Upper lobe of left lung (tissue), 4 donors: ENCODE results near the gene TRDMT1.

Source experiments
- EP300 ChIP-seq, 4 donors: sonication (generic); formaldehyde crosslinking; IDR thresholded peaks; one replicate each; pipeline ENCODE4 v1.5.1; 2017; ENCODE audit warnings: antibody characterized with exemption in 4 of 4, control low read depth in 2 of 4
- TF ChIP-seq, protein P1 (sequence below), 6 experiments: fragments of 450-650 bp in 4 of 6; fragments of 200-600 bp in 2 of 6; sonication (generic) in 2 of 6; IDR thresholded peaks; one replicate each; pipeline ENCODE4 v1.5.1; 2016 to 2019; ENCODE audit warnings: antibody characterized with exemption in 6 of 6

DNA sequence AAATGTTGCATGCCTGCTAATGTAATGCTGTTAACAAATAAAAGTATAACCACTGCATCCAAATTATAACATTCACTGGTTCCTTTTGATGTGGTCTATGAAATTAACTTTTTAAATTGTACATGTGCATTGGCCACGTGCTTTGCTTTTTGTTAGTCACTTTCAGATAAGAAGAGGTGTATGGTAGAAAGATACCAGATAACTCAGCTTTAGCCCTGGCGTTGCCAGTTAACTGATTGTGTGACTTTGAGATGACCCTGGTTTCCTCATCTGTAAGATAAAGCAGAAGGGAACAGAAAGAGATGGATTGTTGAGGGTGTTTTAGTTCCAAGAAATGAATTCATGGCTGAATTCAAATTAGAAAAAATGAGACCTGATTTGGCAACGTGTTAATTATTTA is 1.9 kb upstream of the TRDMT1 start:
- no peak for TF ChIP-seq EP300 (IDR thresholded peaks at IDR 0.05)
- TF ChIP-seq, protein P1, sequence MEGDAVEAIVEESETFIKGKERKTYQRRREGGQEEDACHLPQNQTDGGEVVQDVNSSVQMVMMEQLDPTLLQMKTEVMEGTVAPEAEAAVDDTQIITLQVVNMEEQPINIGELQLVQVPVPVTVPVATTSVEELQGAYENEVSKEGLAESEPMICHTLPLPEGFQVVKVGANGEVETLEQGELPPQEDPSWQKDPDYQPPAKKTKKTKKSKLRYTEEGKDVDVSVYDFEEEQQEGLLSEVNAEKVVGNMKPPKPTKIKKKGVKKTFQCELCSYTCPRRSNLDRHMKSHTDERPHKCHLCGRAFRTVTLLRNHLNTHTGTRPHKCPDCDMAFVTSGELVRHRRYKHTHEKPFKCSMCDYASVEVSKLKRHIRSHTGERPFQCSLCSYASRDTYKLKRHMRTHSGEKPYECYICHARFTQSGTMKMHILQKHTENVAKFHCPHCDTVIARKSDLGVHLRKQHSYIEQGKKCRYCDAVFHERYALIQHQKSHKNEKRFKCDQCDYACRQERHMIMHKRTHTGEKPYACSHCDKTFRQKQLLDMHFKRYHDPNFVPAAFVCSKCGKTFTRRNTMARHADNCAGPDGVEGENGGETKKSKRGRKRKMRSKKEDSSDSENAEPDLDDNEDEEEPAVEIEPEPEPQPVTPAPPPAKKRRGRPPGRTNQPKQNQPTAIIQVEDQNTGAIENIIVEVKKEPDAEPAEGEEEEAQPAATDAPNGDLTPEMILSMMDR (IDR thresholded peaks at IDR 0.05), result no peak
